ENCODE data around the gene AGPS.
"Not testable (repeated sequence)": the region's sequence is repeated elsewhere in the genome, so short reads cannot be mapped to it uniquely, and the experiment has no call there.

The AGPS gene

DNA sequence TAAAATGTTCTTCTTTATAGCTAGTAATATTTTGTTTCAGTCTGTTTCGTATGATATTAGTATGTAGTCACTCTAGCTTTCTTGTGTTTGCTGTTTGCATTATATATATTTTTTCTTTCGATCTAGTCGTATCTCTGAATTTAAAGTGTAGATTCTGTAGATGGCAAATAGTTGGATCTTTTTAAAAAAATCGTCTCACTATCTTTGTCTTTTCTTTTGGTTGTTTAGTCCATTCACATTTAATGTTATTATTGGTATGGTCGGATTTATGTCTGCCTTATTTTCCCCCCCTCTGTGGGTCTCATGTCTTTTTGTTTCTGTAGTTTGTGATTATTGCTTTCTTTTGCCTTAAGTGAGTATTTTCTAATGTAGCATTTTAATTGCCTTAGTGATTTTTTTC lies 84.3 kb downstream of the AGPS start:
- Histone ChIP-seq H3K27me3 (ENCODE audit: low read depth, low read length) (no peaks in the 10 kb centered on the region), H3K36me3 (ENCODE audit: control insufficient read depth in 1 of 2, insufficient read depth in 2 of 2, low read length in 2 of 2) (peaks cover 0 to 24% of the 10 kb centered on the region in 2 donors), H3K4me3 (ENCODE audit: low read depth in 1 of 2, low read length in 2 of 2) (no peak overlapping the region), H3K9me3 (ENCODE audit: control insufficient read depth in 1 of 2, low read length in 2 of 2) (peaks cover 0 to 7% of the 10 kb centered on the region in 2 donors), H3K4me1 (ENCODE audit: control insufficient read depth in 1 of 2, insufficient read depth in 2 of 2, low read length in 2 of 2) (no peaks in the 10 kb centered on the region), H3K27ac (ENCODE audit: low read length) (no peak overlapping the region)

GRCh38 chr2:177478029-177478428 lies 85.5 kb downstream of the AGPS start:
- H3K27me3 ChIP-seq (ENCODE audit: low read depth, low read length), result no peaks in the 10 kb centered on the region
- peaks cover 0 to 13% of the 10 kb centered on the region in 2 donors for H3K36me3 ChIP-seq (ENCODE audit: control insufficient read depth in 1 of 2, insufficient read depth in 2 of 2, low read length in 2 of 2)
- no peak overlapping the region for H3K4me3 ChIP-seq (ENCODE audit: low read depth in 1 of 2, low read length in 2 of 2)
- no peaks in the 10 kb centered on the region for H3K4me1 ChIP-seq (ENCODE audit: control insufficient read depth in 1 of 2, insufficient read depth in 2 of 2, low read length in 2 of 2)
- no peaks in the 10 kb centered on the region for H3K9me3 ChIP-seq (ENCODE audit: control insufficient read depth in 1 of 2, low read length in 2 of 2)
- no peak overlapping the region for H3K27ac ChIP-seq (ENCODE audit: low read length)

DNA sequence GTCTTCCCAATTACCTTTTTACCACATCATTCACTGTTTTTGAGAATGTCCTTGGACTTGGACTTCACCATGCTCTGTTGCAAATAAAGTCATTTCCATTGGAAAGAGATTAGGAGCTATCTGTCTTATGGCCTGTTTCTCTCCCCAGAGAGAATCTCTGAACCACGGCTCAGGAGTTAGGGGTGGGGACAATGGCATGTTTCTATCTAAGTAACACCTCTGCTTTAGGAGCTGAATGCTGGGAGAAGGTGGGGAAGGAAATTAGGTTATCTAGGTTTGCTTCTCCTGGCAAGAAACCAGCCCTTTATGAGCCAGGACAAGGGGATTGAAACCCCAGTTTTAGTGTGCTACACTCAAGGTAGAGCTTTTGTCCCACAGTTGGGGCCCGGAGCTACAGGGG lies 86.3 kb downstream of the AGPS start:
- Histone ChIP-seq H3K27ac (ENCODE audit: low read length) (no peak overlapping the region), H3K4me3 (ENCODE audit: low read depth in 1 of 2, low read length in 2 of 2) (no peak overlapping the region), H3K36me3 (ENCODE audit: control insufficient read depth in 1 of 2, insufficient read depth in 2 of 2, low read length in 2 of 2) (peaks cover 0 to 12% of the 10 kb centered on the region in 2 donors), H3K9me3 (ENCODE audit: control insufficient read depth in 1 of 2, low read length in 2 of 2) (no peaks in the 10 kb centered on the region), H3K4me1 (ENCODE audit: control insufficient read depth in 1 of 2, insufficient read depth in 2 of 2, low read length in 2 of 2) (no peaks in the 10 kb centered on the region), H3K27me3 (ENCODE audit: low read depth, low read length) (no peaks in the 10 kb centered on the region)

DNA sequence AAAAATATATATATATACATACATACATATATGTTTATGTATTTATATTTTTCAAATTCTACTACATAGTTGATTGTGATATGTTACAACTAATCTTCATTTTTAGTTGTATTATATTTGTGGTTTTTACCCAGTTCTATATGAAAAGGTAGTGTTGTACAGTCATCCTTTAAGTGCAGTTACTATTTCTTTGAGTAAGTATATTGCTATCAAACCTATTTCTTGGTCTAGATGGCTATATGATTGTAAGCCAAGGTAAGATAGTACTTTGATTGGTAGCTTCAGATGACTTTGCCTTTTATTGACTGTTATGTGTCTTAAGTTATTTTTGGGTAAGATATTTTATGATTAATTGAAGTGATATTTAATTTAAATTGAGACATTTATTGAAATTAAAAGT lies 89.6 kb downstream of the AGPS start:
- no peaks in the 10 kb centered on the region for H3K9me3 ChIP-seq (ENCODE audit: control insufficient read depth in 1 of 2, low read length in 2 of 2)
- no peak overlapping the region for H3K27ac ChIP-seq (ENCODE audit: low read length)
- H3K27me3 ChIP-seq (ENCODE audit: low read depth, low read length), result no peaks in the 10 kb centered on the region
- no peak overlapping the region for H3K4me3 ChIP-seq (ENCODE audit: low read depth in 1 of 2, low read length in 2 of 2)
- H3K36me3 ChIP-seq (ENCODE audit: control insufficient read depth in 1 of 2, insufficient read depth in 2 of 2, low read length in 2 of 2), result peaks cover 6 to 12% of the 10 kb centered on the region in 2 donors
- H3K4me1 ChIP-seq (ENCODE audit: control insufficient read depth in 1 of 2, insufficient read depth in 2 of 2, low read length in 2 of 2), result no peaks in the 10 kb centered on the region

DNA sequence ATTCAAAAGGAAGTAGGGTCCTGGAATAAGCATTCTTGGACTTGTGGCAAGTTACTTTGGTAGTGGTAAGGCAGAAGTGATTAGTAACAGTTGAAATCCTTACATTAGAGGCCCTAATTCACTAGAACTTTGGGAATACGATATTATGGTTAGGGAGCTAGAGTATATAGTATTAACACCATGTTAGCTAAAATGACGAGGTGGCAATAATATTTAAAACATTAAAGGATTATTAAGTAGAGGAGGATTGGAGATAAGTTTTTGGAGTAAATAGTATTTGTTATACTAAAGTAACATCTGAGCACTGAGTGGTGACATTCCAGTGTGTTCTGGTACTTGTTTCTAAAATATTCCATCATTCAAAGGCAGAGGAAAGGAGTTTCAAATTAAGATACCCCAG lies 91.0 kb downstream of the AGPS start:
- Histone ChIP-seq H3K9me3 (ENCODE audit: control insufficient read depth in 1 of 2, low read length in 2 of 2) (no peaks in the 10 kb centered on the region), H3K27me3 (ENCODE audit: low read depth, low read length) (no peaks in the 10 kb centered on the region), H3K4me1 (ENCODE audit: control insufficient read depth in 1 of 2, insufficient read depth in 2 of 2, low read length in 2 of 2) (no peaks in the 10 kb centered on the region), H3K4me3 (ENCODE audit: low read depth in 1 of 2, low read length in 2 of 2) (no peak overlapping the region), H3K36me3 (ENCODE audit: control insufficient read depth in 1 of 2, insufficient read depth in 2 of 2, low read length in 2 of 2) (peaks cover 5 to 6% of the 10 kb centered on the region in 2 donors), H3K27ac (ENCODE audit: low read length) (no peak overlapping the region)

GRCh38 chr2:177484180-177484795 lies 91.7 kb downstream of the AGPS start:
- H3K4me1 ChIP-seq (ENCODE audit: control insufficient read depth in 1 of 2, insufficient read depth in 2 of 2, low read length in 2 of 2), result no peaks in the 10 kb centered on the region
- peaks cover 5 to 6% of the 10 kb centered on the region in 2 donors for H3K36me3 ChIP-seq (ENCODE audit: control insufficient read depth in 1 of 2, insufficient read depth in 2 of 2, low read length in 2 of 2)
- no peaks in the 10 kb centered on the region for H3K27me3 ChIP-seq (ENCODE audit: low read depth, low read length)
- no peak overlapping the region for H3K27ac ChIP-seq (ENCODE audit: low read length)
- H3K9me3 ChIP-seq (ENCODE audit: control insufficient read depth in 1 of 2, low read length in 2 of 2), result no peaks in the 10 kb centered on the region
- no peak overlapping the region for H3K4me3 ChIP-seq (ENCODE audit: low read depth in 1 of 2, low read length in 2 of 2)

- H3K27me3 ChIP-seq (ENCODE audit: low read depth, low read length); H3K36me3 ChIP-seq (ENCODE audit: control insufficient read depth in 1 of 2, insufficient read depth in 2 of 2, low read length in 2 of 2); H3K9me3 ChIP-seq (ENCODE audit: control insufficient read depth in 1 of 2, low read length in 2 of 2); H3K4me3 ChIP-seq (ENCODE audit: low read depth in 1 of 2, low read length in 2 of 2); H3K4me1 ChIP-seq (ENCODE audit: control insufficient read depth in 1 of 2, insufficient read depth in 2 of 2, low read length in 2 of 2); H3K27ac ChIP-seq (ENCODE audit: low read length): not testable (repeated sequence)
Measured at GRCh38 chr2:177485657-177486056, 93.1 kb downstream of the AGPS start.

- H3K4me1 ChIP-seq (ENCODE audit: control insufficient read depth in 1 of 2, insufficient read depth in 2 of 2, low read length in 2 of 2), result no peaks in the 10 kb centered on the region
- H3K27ac ChIP-seq (ENCODE audit: low read length), result no peak overlapping the region
- H3K9me3 ChIP-seq (ENCODE audit: control insufficient read depth in 1 of 2, low read length in 2 of 2), result no peaks in the 10 kb centered on the region
- H3K27me3 ChIP-seq (ENCODE audit: low read depth, low read length), result no peaks in the 10 kb centered on the region
- H3K4me3 ChIP-seq (ENCODE audit: low read depth in 1 of 2, low read length in 2 of 2), result no peak overlapping the region
- peaks cover under 1 to 7% of the 10 kb centered on the region in 2 donors for H3K36me3 ChIP-seq (ENCODE audit: control insufficient read depth in 1 of 2, insufficient read depth in 2 of 2, low read length in 2 of 2)
Measured at GRCh38 chr2:177489719-177490301, 97.2 kb downstream of the AGPS start.

GRCh38 chr2:177495945-177496344 lies 103.4 kb downstream of the AGPS start:
- H3K27ac ChIP-seq (ENCODE audit: low read length), result no peak overlapping the region
- peaks cover 0 to 9% of the 10 kb centered on the region in 2 donors for H3K36me3 ChIP-seq (ENCODE audit: control insufficient read depth in 1 of 2, insufficient read depth in 2 of 2, low read length in 2 of 2)
- H3K4me3 ChIP-seq (ENCODE audit: low read depth in 1 of 2, low read length in 2 of 2), result no peak overlapping the region
- no peaks in the 10 kb centered on the region for H3K9me3 ChIP-seq (ENCODE audit: control insufficient read depth in 1 of 2, low read length in 2 of 2)
- H3K4me1 ChIP-seq (ENCODE audit: control insufficient read depth in 1 of 2, insufficient read depth in 2 of 2, low read length in 2 of 2), result no peaks in the 10 kb centered on the region
- H3K27me3 ChIP-seq (ENCODE audit: low read depth, low read length), result no peaks in the 10 kb centered on the region

DNA sequence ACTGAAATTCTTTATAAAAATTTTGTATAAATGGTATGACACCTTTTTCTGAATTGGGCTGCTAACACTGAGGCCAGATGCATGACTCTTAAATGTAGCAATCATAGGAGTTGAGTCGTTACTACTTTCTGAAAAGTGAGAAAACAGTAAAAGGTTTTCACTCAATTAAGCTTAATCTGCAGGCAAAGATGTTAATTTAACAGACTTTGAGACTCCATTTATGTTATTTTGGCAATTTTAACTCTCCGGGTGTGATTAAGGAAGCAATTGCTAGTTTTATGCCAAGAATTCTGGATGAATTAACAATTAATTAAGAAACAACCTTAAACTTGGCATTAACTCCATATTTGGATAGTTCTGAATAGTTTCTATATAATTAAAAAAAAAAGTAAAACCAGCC lies 104.3 kb downstream of the AGPS start:
- Histone ChIP-seq H3K4me1 (ENCODE audit: control insufficient read depth in 1 of 2, insufficient read depth in 2 of 2, low read length in 2 of 2) (no peaks in the 10 kb centered on the region), H3K36me3 (ENCODE audit: control insufficient read depth in 1 of 2, insufficient read depth in 2 of 2, low read length in 2 of 2) (peaks cover 0 to 9% of the 10 kb centered on the region in 2 donors), H3K27ac (ENCODE audit: low read length) (no peak overlapping the region), H3K4me3 (ENCODE audit: low read depth in 1 of 2, low read length in 2 of 2) (no peak overlapping the region), H3K9me3 (ENCODE audit: control insufficient read depth in 1 of 2, low read length in 2 of 2) (no peaks in the 10 kb centered on the region), H3K27me3 (ENCODE audit: low read depth, low read length) (no peaks in the 10 kb centered on the region)

DNA sequence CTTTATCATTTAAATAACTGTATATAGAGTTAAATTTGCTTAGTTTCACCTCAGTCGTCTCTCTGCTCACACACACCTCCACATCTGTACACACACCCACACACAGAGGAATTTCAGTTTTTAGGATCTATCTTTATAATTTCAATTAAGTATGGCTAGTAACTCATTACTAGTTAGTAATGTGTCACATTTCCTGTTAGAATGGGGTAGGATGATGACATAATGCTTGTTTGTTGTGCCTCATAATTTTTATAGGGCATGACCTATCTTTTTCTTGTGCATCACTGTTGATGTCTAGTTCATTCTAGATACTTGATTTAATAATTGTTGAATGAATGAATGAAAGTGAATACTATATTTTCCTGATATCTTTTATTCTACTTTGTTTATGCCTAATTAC lies 108.6 kb downstream of the AGPS start:
- no peak overlapping the region for H3K27ac ChIP-seq (ENCODE audit: low read length)
- H3K4me1 ChIP-seq (ENCODE audit: control insufficient read depth in 1 of 2, insufficient read depth in 2 of 2, low read length in 2 of 2), result no peaks in the 10 kb centered on the region
- no peak overlapping the region for H3K4me3 ChIP-seq (ENCODE audit: low read depth in 1 of 2, low read length in 2 of 2)
- H3K36me3 ChIP-seq (ENCODE audit: control insufficient read depth in 1 of 2, insufficient read depth in 2 of 2, low read length in 2 of 2), result peaks cover 0 to 4% of the 10 kb centered on the region in 2 donors
- no peaks in the 10 kb centered on the region for H3K27me3 ChIP-seq (ENCODE audit: low read depth, low read length)
- no peaks in the 10 kb centered on the region for H3K9me3 ChIP-seq (ENCODE audit: control insufficient read depth in 1 of 2, low read length in 2 of 2)

- Histone ChIP-seq H3K9me3 (ENCODE audit: control insufficient read depth in 1 of 2, low read length in 2 of 2) (no peaks in the 10 kb centered on the region), H3K27me3 (ENCODE audit: low read depth, low read length) (no peaks in the 10 kb centered on the region), H3K36me3 (ENCODE audit: control insufficient read depth in 1 of 2, insufficient read depth in 2 of 2, low read length in 2 of 2) (no peaks in the 10 kb centered on the region), H3K27ac (ENCODE audit: low read length) (no peak overlapping the region), H3K4me1 (ENCODE audit: control insufficient read depth in 1 of 2, insufficient read depth in 2 of 2, low read length in 2 of 2) (no peaks in the 10 kb centered on the region), H3K4me3 (ENCODE audit: low read depth in 1 of 2, low read length in 2 of 2) (no peak overlapping the region)
Measured at GRCh38 chr2:177506505-177506904, 113.9 kb downstream of the AGPS start.
